ENCODE measurements around the gene AFF3.

Gene AFF3

GRCh38 chr2:99622534-99622933, 519.9 kb downstream of the AFF3 start:
- CTCF ChIA-PET = interaction anchor here (0.6 kb wide), 1 partner anchor 196 kb away, joined by 5 read pairs; no protein-coding TSS in a partner anchor

GRCh38 chr2:99621774-99622173, 520.6 kb downstream of the AFF3 start:
- CTCF ChIA-PET = no interaction called here
- POLR2A ChIA-PET (ENCODE audit: low non-redundant PET) = no interaction called here
- DNase-seq (ENCODE audit: low spot score) = no peak
- no peak overlapping the region for H3K27ac ChIP-seq
- TF ChIP-seq CTCF (conservative IDR thresholded peaks at IDR 0.05; ENCODE audit: low read depth) = no peak

More at GRCh38 chr2:99622534-99622933, 519.9 kb downstream of the AFF3 start:
- TF ChIP-seq CTCF (conservative IDR thresholded peaks at IDR 0.05; ENCODE audit: low read depth) = no peak
- DNase-seq (ENCODE audit: low spot score) = no peak
- POLR2A ChIA-PET (ENCODE audit: low non-redundant PET) = no interaction called here
- H3K27ac ChIP-seq = no peak overlapping the region

- CTCF ChIA-PET = no interaction called here
- POLR2A ChIA-PET (ENCODE audit: low non-redundant PET) = no interaction called here
- TF ChIP-seq CTCF (conservative IDR thresholded peaks at IDR 0.05; ENCODE audit: low read depth) = no peak
- DNase-seq (ENCODE audit: low spot score) = no peak
- no peak overlapping the region for H3K27ac ChIP-seq
These were observed 521.3 kb downstream of the AFF3 start for GRCh38 chr2:99621106-99621505.

- no peak for TF ChIP-seq CTCF (conservative IDR thresholded peaks at IDR 0.05; ENCODE audit: low read depth)
- CTCF ChIA-PET = no interaction called here
- no peak overlapping the region for H3K27ac ChIP-seq
- no peak for DNase-seq (ENCODE audit: low spot score)
- POLR2A ChIA-PET (ENCODE audit: low non-redundant PET) = no interaction called here
These were observed 523.2 kb downstream of the AFF3 start for GRCh38 chr2:99619151-99619550.

GRCh38 chr2:99618579-99619097, 523.8 kb downstream of the AFF3 start:
- CTCF ChIA-PET = no interaction called here
- no peak for TF ChIP-seq CTCF (conservative IDR thresholded peaks at IDR 0.05; ENCODE audit: low read depth)
- H3K27ac ChIP-seq = no peak overlapping the region
- POLR2A ChIA-PET (ENCODE audit: low non-redundant PET) = no interaction called here
- DNase-seq (ENCODE audit: low spot score) = no peak

- DNase-seq (ENCODE audit: low spot score) = no peak
- CTCF ChIA-PET = no interaction called here
- H3K27ac ChIP-seq = no peak overlapping the region
- TF ChIP-seq CTCF (conservative IDR thresholded peaks at IDR 0.05; ENCODE audit: low read depth) = no peak
- POLR2A ChIA-PET (ENCODE audit: low non-redundant PET) = no interaction called here
These were observed 524.6 kb downstream of the AFF3 start for GRCh38 chr2:99617811-99618210.
